Retinal pigment epithelial cell (primary cell): ENCODE data around the gene HSPB1.

Experiments used
- DNase-seq: peaks from one replicate; pipeline ENCODE4 v3.0.0-alpha.2; 2010; ENCODE audit warnings: low read depth
- H3K4me3 ChIP-seq: 2 replicates; pipeline ENCODE4 v1.5.1; 2011; ENCODE audit warnings: mild to moderate bottlenecking, low read length, control low read depth, moderate library complexity
- TF ChIP-seq, protein P1 (sequence below): conservative IDR thresholded peaks from 2 replicates; pipeline ENCODE4 v1.5.1; 2011; ENCODE audit warnings: low read depth, low read length, control low read depth, inconsistent platforms

HSPB1 gene

DNA sequence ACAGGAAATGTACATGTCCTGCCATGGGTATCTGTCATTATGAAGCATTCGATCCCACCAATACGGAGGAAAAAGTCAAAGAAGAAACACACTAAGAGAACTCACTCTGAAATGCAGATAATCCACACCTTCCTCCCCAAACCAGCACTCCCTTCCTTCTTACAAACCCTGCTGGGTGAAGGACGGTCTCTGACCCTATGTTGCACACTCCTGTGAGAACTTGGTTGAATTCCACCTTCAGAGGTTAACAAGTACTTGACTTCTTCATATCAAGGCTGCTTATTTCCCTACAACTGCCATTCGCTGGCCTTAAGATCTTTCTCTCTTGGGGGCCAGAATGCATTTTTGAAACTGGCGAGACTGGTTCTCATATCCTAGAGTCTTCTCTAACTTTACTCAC lies 39.7 kb downstream of the HSPB1 start:
- DNase-seq, result no peak
- TF ChIP-seq, protein P1, sequence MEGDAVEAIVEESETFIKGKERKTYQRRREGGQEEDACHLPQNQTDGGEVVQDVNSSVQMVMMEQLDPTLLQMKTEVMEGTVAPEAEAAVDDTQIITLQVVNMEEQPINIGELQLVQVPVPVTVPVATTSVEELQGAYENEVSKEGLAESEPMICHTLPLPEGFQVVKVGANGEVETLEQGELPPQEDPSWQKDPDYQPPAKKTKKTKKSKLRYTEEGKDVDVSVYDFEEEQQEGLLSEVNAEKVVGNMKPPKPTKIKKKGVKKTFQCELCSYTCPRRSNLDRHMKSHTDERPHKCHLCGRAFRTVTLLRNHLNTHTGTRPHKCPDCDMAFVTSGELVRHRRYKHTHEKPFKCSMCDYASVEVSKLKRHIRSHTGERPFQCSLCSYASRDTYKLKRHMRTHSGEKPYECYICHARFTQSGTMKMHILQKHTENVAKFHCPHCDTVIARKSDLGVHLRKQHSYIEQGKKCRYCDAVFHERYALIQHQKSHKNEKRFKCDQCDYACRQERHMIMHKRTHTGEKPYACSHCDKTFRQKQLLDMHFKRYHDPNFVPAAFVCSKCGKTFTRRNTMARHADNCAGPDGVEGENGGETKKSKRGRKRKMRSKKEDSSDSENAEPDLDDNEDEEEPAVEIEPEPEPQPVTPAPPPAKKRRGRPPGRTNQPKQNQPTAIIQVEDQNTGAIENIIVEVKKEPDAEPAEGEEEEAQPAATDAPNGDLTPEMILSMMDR, result no peak

GRCh38 chr7:76343294-76343930 lies 40.9 kb downstream of the HSPB1 start:
- no peak overlapping the region for H3K4me3 ChIP-seq
- TF ChIP-seq, protein P1, result no peak
- no peak for DNase-seq

More for the DNA sequence above, 39.7 kb downstream of the HSPB1 start:
- H3K4me3 ChIP-seq, result no peak overlapping the region

- no peak overlapping the region for H3K4me3 ChIP-seq
- no peak for DNase-seq
- TF ChIP-seq, protein P1, result no peak
Observed at GRCh38 chr7:76343931-76344321, 41.5 kb downstream of the HSPB1 start.

DNA sequence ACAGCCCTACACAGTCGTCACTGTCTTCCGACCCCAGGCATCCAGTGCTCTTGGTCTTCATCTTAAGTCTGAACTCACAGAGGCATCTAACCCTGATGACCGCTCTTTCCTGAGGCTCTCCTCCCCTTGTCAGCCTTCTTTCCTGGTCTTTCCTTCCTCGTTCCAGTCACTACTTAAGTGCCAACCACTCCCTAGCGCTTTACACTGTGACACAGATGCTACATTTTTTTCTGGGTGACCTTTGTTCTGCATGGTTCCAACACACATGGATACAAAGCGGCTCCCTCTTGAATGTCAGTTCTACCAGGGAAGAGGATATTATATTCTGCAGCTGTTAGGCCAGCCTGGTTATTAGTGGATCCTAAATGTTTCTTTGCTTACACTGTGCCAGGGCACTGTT lies 43.6 kb downstream of the HSPB1 start:
- TF ChIP-seq, protein P1, result no peak

DNA sequence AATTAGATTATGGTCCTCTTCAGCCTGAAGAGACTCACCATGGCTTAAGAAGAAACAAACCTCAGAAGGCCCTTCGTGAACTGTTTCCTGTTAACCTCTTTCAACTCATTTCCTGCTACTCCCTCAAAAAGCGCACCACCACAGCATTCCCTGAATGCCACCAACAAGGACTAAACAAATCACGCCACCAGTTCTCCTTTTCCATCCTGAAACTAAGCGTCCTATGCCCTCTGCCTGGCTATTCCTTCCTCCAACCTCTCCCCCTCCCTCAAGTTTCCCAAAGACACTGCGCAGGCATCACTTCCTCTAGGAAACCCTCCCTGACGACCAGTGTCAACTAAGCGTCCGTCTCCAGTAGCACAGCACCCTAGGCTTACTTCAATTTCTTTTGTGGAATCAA lies 44.3 kb downstream of the HSPB1 start:
- no peak overlapping the region for H3K4me3 ChIP-seq
- TF ChIP-seq, protein P1, result no peak
- no peak for DNase-seq

More for the DNA sequence above, 43.6 kb downstream of the HSPB1 start:
- H3K4me3 ChIP-seq, result no peak overlapping the region
- DNase-seq, result no peak

DNA sequence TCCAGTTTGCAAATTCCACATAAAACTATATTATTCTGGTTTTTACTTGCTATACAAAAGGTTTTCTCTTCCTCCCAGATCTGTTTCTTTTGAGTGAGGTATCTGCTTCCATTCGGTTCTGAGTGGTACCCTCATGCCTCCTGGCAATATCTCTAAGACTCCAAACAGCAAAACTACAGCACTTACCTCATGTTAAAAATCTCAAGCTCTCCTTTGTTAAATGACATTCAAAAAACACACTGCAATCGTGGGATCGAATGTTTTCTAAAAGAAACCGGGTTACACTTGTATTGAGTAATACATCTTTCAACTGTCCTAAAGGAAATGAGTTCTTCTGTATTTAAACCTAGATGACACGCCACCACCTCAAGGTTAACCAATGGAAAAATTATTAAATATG lies 45.2 kb downstream of the HSPB1 start:
- no peak for DNase-seq
- no peak overlapping the region for H3K4me3 ChIP-seq
- TF ChIP-seq, protein P1, result no peak

DNA sequence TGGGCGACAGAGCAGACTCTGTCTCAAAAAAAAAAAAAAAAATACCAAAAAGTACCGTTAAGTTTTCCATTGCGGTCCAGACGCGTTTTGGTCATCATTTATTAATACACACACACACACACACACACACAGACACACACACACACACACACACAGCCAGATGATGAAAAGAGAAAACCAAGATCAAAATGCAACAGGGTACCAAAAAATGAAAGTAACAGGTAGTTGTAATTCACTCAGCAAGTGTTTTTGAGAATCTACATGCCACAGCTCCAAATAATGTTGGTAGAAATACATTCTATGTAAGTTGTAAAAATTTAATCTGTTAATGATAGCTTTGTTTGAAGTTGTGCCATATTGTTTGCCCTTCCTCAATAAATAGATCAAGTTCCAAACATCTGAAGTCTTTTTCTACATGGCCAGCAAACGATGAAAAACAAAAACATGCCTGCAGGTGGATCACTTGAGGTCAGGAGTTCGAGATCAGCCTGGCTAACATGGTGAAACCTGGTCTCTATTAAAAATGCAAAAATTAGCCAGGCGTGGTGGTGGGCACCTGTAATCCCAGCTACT lies 46.9 kb downstream of the HSPB1 start:
- no peak for DNase-seq
- H3K4me3 ChIP-seq, result no peak overlapping the region
- TF ChIP-seq, protein P1, result no peak
